ENCODE measurements around the gene NMUR2.

NMUR2 gene, protein sequence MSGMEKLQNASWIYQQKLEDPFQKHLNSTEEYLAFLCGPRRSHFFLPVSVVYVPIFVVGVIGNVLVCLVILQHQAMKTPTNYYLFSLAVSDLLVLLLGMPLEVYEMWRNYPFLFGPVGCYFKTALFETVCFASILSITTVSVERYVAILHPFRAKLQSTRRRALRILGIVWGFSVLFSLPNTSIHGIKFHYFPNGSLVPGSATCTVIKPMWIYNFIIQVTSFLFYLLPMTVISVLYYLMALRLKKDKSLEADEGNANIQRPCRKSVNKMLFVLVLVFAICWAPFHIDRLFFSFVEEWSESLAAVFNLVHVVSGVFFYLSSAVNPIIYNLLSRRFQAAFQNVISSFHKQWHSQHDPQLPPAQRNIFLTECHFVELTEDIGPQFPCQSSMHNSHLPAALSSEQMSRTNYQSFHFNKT

DNA sequence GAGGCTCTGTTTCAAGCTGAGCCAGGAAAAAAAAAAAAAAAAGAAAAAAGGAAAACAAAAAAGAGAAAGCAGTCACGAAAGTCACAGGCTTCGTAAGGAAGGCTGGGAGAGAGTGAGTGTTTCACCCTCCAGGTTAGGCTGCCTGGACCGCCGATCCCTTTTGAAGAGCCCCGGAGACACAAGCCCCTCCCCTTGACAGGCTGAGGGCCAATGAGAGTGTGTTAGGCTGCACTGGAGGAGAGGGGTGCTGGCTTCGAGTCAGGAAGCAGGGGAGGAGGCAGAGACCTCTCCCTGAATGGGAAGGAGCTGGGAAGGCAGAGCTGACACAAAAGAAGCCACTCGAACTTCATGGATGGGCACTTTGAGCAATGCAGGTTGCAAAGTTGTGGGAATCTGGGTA is at the start of gene NMUR2:
NMUR2 (minus strand) TSS at position 135 of the 400 bp plus-strand sequence. CDS start 166 bp downstream, outside the sequence.
- FAIRE-seq = no peak

DNA sequence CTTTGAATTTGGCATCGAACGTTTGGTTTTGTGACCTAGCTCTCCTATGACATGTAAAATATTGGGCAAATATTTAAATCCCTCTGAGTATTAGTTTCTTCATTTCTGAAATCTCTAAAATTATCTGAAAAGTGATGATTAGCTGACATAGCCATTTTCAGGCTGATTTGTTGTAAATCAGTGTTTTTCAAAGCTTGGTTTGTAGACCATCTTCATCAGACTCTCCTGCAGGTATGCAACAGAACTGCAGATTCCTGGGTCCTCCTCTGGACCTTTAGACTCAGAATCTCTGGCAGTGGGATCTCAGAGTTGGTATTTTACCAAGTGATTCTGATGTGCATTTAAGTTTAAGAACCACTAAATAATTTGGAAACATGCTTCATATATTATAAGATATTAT is 38.9 kb upstream of the NMUR2 start:
- no peak for FAIRE-seq

DNA sequence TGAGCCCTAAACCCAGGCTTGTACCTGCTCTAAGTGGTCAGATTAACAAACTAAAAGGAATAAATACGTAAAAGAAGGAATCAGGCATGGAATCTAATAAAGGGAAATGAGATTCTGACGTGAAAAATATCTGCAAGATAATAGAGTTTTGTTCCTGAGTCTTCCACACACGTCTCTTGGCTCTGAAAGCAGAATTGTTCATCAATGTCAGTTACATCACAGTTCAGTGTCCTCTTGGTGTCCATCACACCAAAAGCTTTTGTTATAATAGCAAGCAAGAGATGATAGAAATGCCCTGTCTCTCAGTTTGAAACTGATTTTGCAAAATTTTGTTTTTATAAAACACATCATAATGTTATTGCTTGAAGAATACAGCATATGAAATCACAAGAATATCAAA is 34.7 kb upstream of the NMUR2 start:
- no peak for FAIRE-seq

DNA sequence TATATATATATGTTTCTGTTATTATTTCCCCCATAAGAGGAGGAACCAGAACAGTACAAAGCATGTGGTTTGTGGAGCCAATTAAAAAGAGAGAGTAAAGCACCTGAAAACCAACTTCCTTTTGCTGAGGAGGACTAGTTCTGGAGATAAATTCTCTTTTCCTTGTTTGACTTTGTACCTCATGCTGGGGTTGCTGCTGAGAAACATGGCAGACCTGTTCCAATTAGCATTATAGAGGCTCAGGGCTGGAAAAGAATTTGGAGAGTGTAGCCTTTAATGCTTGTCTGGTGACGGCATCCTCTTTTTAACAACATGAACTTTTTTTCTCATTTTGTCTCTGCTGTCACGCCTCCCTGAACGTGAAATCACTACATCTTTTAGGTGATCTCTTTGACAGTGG is 32.8 kb upstream of the NMUR2 start:
- no peak for FAIRE-seq

DNA sequence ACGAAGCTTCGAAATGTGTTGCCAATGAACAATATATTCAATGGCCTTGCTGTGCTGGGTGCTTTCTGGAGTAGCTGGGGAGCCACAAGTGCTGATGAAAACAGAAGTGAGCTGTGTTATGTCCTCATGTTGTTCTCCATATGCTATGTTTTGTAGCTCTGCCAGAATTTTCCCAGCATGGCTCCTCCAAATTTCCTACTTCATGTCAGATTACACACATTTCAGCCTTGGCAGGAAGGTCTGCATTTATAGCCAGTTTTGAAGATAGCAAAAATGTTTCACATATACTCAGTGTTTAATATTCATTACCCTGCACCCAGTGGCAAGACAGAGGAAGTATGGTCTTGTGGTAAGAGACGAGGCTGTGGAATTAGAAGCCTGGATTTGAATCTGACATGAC is 22.6 kb upstream of the NMUR2 start:
- FAIRE-seq = no peak

DNA sequence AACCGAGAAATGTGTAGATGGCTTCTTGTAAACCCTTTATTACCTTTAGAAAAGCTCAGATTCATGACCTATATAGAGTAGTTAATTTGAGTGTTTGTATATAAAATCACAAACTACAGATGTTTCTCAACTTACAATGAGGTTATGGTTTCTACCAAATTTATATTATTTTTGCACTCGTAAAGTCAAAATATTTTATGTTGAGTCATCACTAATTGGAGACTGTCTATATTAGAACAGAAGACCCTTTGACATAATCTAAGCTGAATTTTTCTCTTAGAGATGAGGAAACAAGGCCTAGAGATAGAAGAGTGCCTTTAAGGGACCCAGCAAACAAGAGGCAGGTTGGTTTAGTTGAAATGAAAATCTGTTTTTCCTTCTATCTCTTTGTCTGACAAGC is 20.0 kb upstream of the NMUR2 start:
- no peak for FAIRE-seq

DNA sequence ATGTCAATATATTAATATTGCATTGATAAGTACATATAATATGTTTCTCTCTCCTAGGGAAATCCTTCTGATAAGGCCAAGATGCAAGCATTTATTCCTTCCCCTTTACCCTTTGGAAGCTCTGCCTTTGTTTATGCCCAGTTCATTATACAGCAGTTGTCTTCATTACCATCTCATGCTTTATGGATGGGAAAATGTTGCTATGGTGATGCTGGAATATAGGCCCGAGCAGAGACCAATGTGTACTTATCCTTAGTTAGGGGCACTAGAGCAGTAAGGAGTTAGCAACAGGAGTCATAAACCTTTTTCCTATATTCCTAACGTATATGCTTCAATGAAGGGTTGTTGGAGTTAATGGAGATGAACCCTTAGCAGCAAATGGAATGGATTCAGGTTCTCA is 19.4 kb upstream of the NMUR2 start:
- no peak for FAIRE-seq

DNA sequence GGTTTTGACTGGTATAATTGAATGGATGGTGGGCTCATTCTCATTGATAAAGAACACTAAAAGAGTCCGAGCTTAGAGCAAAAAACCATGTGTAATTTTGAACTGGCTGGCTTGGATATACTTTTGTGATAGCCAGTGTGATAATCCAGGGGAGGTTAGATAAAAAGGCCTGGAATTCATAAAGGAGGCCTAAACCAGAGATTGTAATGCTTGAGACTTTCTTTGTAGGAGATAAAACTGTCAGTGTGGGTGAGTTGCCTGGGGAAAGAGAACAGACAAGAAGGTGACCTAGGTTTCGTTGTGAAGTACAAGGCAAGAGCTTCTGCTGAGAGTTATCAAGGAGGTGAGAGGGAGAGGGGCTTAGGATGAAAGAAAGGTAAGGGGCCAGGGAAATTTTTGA is 17.0 kb upstream of the NMUR2 start:
- FAIRE-seq = no peak

DNA sequence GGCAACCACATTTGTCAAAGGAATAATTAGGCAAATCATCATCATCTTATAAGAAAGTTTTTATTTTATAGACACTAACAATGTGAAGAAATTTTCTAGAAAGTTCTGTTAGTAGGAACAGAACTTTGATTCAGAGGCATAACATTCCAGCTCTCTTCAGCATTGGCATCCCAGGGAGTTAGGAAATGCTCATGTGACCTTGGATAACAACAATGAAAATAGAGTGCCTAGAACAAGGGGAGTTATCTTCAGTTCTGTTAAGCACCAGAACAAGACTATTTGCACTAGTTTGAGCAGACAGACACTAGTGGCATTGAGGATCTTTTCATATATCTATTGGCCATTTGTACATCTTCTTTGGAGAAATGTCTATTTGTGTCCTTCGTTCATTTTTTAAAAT is 7.0 kb upstream of the NMUR2 start:
- no peak for FAIRE-seq

DNA sequence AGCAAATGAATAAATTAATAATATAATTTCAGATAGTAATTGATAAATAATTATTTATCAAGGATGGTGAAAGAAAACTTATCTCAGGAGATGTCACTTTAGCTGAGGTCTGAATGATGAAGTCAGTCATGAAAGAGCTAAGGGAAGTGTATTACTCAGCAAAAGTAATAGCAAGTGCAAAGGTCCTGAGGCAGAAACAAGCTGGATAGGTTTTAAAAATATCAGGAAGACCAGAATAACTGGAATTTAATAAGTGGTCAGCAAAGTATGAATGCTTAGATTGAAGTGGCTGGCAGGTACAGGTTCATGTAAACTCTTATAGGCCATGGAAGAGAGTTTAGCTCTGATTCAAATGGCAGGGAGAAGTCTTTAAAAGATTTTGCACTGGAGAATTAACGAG is 1.0 kb upstream of the NMUR2 start:
- FAIRE-seq = no peak

DNA sequence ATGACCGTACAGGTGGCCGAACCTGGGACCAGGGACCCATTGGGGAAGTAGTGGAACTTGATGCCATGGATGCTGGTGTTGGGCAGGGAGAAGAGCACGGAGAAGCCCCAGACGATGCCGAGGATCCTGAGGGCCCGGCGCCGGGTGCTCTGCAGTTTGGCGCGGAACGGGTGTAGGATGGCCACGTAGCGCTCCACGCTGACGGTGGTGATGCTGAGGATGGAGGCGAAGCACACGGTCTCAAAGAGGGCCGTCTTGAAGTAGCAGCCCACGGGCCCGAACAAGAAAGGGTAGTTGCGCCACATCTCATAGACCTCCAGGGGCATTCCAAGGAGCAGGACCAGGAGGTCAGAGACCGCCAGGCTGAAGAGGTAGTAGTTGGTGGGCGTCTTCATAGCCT is 585 bp downstream of the NMUR2 start:
- no peak for FAIRE-seq

DNA sequence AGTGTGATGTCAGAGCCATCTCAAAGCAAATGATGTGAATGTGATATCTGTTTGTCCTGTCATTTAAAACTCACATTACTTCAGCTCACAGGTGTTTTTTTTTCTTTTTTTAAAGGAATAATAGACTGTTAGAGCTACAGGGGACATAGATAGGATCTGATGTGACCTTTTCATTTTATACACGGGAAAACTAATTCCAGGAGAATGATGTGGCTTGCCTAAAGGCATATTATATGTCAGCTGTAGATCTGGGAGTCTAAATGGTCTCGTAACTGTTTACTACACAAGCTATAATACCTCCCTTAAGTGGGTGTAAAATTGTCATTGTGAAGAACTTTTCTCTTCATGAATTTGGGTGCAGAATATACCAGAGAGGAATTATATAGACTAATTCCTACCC is 2.0 kb downstream of the NMUR2 start:
- no peak for FAIRE-seq

DNA sequence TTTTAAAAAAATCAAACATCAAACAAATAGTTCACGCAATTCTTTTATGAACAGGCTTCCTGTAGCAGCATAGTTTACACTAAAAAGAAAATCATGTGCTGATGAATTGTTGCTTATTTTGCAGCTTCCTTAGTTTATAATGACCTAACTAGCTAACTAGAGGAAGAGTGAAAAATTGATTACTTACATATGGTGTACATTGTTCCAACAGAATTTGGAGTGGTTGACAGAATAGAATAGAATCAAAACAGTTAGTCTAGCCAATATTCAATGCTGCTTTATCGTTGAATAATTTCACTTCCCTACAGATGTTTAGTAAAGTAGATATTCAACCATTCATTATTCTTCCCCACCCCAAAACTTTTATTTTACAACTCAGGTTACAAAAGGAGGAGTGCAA is 4.2 kb downstream of the NMUR2 start:
- peak; percentile 74 for FAIRE-seq

DNA sequence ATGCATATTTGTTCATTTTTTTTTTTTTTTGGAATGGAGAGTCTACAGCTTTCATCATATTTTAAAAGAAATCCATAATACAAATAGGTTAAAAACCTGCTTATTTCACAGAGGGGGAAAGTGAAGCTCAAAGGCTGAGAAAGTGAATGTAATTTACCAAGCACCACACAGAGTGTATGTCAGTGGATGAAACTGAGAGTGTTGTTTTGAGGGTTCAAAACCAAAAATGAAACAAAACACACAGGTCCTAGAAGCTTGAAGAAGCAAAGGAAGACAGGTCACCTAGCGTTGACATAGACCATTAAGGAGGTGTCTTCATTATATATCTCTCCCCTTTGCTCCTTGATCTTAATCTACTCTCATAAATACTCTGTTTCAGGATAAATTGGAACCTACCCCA is 7.5 kb downstream of the NMUR2 start:
- no peak for FAIRE-seq

DNA sequence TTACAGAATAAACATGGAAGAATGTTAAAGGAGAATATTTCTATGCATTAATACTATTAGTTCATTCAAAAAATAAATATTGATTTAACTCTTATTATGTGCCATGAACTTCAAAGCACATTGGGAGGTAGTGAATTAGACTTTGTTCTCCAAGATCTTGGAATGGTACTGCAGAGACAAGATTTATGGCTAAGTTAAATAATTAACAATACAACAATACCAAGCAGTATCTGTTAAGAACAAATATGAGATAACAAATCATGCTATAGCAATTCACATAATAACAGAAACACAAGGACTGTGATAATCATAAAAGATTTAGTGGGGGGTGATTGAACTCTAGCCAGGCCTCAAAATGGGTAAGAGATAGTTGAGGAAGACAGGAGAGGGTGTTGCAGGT is 11.6 kb downstream of the NMUR2 start:
- FAIRE-seq = no peak

DNA sequence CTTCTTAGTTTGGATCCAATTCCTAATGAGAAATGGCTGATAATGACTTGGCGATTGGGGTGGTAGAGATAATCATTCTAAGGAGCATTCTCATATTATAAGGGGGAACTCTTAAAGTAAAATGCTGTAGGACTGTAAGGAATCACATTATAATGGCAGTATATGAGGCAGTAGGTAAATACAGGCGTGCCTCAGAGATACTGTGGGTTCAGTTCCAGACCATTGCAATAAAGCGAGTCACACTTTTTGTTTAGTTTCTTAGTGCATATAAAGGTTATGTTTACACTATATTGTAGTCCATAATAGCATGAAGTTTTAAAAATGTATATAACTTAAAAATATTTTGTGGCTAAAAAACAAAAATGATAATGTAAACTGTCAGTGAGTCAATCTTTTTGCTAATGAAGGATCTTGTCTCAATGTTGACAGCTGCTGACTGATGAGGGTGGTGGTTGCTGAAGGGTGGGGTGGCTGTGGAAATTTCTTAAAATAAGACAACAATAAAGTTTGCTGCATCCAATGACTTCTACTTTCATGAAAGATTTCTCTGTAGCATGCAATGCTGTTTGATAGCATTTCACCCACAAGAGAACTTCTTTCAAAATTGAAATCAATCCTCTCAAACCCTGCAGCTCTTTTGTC is 15.8 kb downstream of the NMUR2 start:
- no peak for FAIRE-seq

DNA sequence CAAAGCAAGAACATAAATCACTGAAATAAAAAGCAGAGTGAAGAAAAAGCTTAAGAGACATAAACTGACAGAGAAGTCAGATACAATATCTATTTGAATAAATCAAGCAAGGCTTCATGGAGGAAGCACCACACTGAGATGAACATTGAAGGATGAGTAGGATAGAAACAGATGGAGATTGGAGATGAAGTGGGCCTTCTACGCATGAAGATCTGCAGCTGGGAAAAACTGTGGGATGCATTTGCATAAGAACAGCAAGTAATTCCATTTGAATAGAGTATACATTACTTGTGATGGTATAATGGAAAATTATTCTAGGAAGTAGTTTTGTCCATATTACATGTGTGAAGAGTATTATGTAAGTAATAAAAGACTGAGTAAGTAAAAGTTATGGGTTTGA is 16.5 kb downstream of the NMUR2 start:
- no peak for FAIRE-seq

DNA sequence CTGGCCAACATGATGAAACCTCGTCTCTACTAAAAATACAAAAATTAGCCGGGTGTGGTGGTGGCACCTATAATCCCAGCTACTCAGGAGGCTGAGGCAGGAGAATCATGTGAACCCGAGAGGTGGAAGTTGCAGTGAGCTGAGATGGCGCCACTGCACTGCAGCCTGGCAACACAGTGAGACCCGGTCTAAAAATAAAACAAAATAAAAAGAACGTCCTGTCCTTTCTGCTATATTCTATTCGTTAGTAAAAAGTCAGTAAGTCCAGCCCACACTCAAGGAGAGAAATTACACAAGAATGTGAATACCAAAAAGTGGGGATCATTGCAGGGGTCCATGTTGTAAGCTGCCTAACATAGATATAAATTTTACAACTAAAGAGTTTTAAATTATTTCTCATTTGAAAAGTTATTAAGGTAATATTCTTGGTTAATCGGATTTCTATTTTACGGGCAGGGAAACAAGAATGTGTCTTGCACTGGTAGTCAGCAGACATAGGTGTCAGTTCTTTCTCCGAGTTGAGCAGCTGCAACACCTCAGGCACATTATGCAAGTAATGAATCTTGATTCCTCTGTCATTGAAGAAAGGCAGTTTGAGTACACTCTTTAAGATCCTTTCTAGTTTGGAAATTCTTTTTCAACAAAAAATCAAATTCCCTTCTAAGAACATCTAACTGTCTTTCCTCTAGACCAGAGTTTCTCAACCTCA is 24.5 kb downstream of the NMUR2 start:
- no peak for FAIRE-seq

DNA sequence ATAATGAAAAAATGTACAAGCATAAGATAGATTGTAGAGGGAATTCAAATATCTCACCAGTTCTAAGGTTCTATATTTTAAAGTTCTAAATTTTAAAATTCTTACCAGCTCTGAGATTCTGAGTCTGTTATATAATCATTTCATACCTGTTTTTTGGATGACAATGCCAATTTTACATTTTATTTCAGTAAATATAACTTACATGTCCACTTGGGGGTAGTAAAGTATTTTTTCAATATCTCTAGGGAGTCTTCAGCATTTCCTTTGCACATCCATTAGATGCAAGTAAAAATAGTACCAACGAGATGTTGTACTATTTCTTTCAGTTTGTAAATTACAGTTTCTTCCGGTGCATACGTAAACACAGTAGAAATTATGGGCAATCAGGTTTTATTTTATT is 25.7 kb downstream of the NMUR2 start:
- FAIRE-seq = no peak

DNA sequence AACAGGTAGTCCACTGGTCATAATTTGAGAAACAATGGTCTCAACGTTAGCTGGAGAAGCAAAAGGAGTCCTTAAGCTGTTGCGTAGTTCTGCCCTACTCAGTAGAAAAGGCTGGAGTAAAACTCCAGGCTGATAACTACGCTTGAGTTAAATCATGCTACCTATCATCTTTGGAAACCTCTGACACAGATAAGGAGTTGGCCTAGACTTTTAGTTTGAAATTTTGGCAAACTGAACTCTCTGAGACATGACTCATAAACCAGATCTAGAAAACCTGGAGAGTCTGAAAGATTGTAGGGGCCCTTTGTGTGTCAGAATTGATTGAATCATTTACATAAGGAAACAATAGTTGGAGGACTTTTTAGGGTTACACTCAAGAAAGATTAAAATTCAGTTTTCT is 26.3 kb downstream of the NMUR2 start:
- FAIRE-seq = no peak

DNA sequence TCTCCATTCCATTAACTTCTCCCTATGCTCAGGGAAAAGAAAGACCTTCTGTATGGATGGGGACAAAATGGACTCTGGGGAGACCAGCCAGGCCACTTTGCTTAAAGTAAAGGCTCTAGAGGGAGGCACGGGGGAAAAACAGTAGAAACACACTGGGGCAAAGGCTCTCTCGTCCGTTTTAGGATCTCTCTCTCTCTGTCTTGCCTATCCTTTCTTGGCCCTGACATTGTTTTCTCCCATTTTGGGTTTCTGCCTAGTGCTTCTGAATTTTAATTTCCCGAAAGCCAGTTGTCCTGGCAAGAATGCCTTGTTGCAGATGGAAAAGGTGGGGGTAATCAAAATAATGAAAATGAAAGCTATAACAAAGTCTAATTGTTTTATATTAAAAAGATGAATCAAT is 28.2 kb downstream of the NMUR2 start:
- no peak for FAIRE-seq

DNA sequence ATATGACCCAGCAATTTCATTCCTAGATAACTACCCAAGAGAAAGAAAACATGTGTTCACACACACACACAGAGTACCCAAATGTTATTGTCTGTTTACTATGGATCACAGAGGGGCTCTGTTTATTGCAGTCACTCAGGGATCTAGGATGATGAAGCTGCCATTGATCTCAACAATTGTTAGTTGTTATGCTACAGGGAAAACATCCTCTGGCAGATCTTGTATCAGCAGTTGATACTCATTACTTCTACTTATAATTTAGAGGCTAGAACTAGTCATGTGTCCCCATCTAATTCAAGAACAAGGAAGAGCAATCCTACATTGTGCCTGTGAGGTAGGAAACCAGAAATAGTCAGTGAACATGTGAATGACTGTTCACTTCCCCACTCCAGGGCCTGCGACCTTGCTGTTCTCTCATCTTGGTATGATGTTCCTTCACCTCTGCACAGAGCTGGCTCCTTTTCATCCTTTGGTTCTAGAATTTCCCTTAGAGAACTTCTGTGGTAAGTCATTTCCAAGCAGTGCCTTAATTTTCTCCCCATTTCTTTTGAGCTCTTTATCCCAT is 30.3 kb downstream of the NMUR2 start:
- FAIRE-seq = no peak

DNA sequence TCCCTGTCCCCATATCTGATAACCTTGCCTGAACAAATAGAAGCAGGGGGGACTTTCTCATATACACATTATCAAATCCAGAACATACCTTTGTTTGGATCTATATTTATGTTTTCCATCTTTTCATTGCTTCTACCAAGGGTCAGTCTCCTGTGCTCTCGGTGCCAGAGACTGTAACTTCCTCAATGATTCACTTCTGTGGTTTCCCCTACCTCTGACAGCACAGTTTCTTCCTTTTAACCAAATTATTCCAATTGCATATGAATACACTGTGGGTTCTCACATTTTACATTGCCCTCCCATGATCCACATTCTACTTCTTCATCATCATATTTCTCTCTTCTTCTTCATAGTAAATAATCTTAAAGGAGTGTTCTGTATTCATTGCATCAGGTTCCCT is 32.2 kb downstream of the NMUR2 start:
- no peak for FAIRE-seq

DNA sequence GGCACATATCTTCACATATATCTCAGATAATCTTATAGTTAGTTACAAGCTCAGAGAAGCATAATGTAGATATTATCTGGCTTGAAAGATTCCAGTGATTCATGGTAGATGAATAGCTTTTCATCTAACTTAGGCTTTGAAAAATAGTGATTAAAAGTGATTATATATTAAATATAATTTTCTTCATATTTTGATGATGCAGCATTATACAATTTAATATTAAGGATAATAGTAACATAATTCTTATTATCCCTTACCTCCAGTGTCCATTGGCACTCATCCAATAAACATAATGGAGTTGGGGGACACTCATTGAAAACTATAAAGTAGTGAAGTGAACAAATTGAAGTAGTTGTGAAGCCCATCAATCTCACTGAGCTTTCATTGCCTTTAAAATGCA is 35.8 kb downstream of the NMUR2 start:
- FAIRE-seq = no peak

All from endometrium (tissue), 2 donors.